DMS153 (cell line): ENCODE measurements around the gene FKBP2.

Experiments
- DNase-seq: peaks from one replicate; lab custom pipeline; 2025; lab: John Stamatoyannopoulos, UW

The FKBP2 gene

DNA sequence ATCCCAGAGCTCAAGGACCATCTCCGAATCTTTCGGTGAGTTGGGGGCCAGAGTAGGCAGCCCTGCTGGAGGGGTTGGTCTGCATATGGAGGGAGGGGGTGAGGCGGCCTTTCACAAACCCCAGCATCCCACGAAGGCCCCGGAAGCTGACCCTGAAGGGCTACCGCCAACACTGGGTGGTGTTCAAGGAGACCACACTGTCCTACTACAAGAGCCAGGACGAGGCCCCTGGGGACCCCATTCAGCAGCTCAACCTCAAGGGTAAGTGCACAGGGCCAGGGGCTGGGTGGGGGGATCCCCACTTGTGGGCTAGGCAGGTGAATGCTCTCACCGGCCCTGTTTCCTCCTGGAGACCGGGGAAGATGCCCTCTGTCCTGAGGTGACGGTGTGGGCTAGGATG, 21.1 kb upstream of the FKBP2 start:
- DNase-seq: no peak

DNA sequence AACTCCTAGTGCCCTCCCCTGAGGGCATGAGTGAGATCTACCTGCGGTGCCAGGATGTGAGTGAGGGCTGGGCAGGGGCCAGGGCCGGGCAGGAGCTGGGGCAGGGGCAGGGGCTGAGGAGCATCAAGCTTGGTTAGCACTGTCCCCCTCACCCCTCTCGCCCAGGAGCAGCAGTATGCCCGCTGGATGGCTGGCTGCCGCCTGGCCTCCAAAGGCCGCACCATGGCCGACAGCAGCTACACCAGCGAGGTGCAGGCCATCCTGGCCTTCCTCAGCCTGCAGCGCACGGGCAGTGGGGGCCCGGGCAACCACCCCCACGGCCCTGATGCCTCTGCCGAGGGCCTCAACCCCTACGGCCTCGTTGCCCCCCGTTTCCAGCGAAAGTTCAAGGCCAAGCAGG, 20.6 kb upstream of the FKBP2 start:
- no peak for DNase-seq

- no peak for DNase-seq
Measured at GRCh38 chr11:64220798-64221197, 20.1 kb upstream of the FKBP2 start.

DNA sequence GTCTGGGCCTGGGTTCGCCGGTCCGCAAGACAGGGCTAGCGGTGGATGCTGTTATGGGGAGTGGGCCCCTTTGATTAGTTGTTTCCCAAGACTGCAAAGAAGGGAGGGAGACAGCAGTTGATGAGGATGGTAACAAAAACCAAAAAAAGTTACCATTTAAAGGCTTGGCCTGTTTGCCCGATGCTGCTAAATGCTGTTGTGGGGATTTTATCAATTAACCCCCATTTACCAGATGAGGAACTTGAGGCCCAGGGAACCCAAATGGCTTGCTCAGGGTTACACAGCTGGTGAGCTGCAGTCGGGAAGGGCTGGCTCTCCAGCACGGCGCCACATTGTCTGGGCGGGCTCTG, 18.3 kb upstream of the FKBP2 start:
- DNase-seq: no peak

DNA sequence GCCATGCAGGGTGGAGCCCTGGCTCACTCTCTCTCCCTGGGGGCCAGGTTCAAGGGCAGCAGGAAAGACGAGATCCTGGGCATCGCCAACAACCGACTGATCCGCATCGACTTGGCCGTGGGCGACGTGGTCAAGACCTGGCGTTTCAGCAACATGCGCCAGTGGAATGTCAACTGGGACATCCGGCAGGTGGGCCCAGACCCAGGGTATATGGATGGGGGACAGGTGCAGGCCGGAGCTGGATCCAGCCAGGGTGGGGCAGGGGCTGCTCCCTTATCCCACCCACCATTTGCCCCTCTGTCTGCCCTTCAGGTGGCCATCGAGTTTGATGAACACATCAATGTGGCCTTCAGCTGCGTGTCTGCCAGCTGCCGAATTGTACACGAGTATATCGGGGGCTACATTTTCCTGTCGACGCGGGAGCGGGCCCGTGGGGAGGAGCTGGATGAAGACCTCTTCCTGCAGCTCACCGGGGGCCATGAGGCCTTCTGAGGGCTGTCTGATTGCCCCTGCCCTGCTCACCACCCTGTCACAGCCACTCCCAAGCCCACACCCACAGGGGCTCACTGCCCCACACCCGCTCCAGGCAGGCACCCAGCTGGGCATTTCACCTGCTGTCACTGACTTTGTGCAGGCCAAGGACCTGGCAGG, 17.8 kb upstream of the FKBP2 start:
- peak; percentile 73 for DNase-seq

DNA sequence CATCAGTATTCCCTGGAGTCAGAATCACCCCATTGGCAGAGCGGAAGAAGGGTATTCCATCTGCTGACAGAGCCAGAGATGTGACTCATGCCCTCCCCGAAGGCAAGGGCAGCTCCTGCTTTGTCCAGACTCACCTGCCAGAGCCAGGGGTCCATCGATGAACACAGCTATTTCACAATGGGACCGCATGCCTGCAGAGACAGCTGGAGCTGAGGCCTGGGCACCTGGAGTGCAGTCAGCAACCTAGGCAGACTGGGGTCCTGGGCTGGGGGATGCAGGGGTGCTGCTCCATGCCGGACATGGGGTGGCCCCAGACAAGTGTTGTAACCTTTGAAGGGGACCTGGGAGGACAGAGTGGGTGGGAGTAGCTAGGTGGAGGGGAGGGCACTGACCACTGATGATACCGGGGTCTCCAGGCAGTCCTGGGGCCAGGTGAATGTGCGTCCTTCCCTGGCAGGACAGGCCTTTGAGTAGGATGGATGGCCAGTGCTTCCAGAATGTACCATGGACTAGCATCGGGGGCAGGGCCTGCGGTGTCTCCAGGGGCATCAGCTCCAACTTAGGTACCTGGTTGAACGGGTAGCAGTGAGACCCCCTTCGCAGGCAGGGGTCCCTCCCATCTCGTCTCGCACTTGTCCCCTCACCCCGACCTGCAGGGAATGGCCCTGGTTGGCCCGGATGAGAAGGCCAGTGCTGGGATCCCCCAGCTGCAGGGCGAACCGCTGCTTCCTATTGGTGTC, 16.6 kb upstream of the FKBP2 start:
- no peak for DNase-seq

DNA sequence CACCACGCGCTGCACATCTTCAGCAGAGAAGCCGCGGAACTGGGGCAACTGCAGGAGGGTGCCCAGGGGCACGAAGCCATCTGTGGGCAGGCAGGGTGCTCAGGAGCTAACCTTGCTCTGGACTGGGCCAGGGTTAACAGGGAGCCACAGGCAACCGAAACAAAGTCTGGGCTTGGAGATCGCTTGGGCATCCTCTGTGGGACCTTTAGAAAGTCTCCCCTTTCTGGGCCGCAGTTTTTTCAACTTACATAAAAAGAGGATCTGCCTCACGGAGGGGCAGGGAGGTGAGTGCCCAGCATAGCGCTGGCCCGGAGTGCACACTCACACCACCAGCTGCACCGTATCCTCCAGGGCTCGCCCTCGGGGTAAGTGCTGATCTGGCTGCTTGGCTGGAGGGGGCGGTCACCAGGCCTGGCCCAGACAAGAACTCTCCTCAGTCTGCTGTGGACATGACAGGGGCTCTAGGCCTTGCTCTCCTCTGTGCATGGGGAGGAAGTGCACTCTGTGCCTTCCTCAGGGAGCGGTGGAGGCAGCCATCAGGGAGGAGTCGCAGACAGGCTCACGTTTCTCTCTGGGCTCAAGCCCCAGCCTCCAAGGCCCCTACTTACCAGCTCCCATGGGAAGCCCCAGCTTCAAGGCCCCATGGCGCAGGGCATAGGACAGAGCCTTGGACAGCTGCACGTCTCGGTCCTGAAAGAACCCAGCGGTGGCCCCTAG, 15.8 kb upstream of the FKBP2 start:
- no peak for DNase-seq

DNA sequence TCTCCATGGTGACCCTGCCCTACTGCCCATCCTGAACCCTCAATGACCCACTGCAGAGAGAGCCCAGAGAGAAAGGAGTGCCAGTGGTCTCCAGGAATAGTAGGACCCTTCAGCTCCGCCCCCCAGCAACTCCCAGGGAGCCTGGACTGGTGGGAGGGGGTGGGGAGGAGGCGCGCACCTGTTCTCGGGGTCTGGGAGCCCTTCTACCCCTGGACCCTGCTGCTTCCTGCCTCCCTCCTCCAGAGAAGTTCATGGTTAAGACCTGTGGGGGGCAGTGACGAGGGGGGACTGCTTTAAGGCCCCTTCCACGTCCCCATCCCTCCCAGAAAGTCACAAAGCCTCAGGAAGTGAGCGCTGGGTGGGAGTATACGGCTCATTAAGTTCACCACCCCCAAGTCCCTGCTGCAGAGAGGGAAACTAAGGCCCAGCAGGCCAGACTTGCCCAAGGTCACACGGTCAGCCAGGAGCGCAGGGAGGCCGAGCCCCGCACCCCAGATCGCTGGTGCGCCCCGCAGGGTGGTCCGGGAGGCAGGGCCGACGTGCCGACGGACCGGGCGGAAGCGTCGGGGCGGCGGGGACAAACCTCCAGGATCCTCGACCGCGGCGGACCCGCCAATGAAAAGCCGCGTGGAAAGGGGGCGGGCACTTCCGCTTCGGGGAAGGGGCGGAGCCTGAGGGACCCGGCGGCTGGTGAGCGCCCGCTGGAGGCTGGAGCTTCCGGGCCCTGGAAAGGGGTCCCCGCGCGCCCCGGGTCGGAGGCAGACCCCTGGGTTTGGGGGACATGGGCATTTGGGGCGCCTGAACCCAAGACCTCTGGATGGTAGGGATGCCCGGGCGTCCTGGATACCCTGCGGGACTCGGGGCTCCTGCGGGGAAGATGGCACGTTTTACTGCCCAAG, 15.0 kb upstream of the FKBP2 start, which contains the start of the genes NUDT22 and TRPT1:
TSS of gene NUDT22 (plus strand) at position 667 of the 899 bp plus-strand sequence. CDS start 379 bp downstream, outside the sequence.
TSS of gene TRPT1 (minus strand) at position 579 of the 899 bp plus-strand sequence. CDS start at position 253, 326 bp downstream.
- DNase-seq: peak; percentile 68

GRCh38 chr11:64226507-64227051, 14.3 kb upstream of the FKBP2 start:
- DNase-seq: peak; percentile 59

- no peak for DNase-seq
Measured at GRCh38 chr11:64227405-64227956, 13.4 kb upstream of the FKBP2 start.

DNA sequence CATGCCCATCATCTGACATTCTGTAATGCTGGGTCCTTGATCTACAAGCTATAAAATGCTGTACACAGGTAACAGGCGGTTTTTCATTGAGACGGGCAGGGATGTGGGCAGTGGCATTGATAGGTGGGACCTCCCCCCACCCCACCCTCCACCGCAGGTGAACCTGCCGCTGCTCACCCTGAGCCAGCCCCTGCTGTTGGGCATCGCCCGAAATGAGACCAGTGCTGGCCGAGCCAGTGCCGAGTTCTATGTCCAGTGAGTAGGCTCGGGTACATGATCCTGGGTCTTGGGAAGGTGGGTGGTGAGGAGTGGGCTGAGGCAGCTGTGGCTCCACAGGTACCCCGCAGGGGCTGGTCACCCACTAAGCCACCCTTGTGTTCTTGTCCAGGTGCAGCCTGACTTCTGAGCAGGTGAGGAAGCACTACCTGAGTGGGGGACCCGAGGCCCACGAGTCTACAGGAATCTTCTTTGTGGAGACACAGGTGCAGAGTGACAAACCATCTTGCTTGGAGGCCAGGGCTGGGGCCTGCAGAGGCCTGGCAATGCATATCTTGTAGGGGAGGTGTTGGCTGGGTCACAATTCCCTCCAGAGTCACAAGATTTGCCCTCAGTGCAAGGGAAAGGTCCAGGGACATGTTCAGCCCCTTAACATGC, 11.7 kb upstream of the FKBP2 start:
- DNase-seq: no peak

GRCh38 chr11:64229744-64230170, 11.1 kb upstream of the FKBP2 start:
- no peak for DNase-seq

DNA sequence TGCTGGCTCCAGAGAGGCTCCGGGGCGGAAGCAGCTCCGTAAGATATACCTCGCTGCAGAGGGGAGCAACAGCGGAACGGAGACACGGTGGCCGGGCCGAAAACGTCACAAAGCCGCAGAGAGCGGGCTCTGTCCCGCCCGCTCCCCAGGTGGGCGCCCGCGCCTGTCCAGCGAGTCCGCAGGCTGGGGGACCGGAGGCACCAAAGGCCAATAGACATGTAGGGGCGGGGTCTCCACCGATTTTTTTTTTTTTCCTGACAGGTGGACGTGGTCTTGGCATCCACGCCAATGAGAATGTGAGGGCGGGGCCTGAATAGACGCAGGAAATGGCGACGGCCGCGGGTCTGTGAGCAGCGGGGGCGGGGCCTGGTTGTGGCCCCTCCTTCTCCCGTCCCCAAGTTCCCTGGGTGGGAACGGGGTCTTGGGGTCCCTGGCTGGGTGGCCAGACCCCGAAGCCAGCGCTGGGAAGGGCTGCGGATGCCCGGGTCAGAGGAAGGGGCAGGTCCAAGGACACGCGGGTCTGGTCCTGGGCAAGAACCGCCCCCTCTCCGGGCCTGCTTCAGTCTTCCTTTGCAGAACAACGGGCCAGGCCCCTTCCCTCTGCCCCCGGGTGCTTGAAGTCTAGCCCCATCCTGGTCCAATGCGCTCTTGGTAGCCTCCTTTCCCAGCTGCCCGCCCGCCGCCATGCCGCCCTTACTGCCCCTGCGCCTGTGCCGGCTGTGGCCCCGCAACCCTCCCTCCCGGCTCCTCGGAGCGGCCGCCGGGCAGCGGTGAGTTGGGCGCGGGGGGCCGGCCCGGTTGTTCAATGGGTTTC, 10.5 kb upstream of the FKBP2 start, which contains the start of gene DNAJC4:
TSS of gene DNAJC4 (plus strand) at position 378 of the 814 bp plus-strand sequence. CDS start at position 685, 307 bp downstream.
- peak; percentile 93 for DNase-seq

DNA sequence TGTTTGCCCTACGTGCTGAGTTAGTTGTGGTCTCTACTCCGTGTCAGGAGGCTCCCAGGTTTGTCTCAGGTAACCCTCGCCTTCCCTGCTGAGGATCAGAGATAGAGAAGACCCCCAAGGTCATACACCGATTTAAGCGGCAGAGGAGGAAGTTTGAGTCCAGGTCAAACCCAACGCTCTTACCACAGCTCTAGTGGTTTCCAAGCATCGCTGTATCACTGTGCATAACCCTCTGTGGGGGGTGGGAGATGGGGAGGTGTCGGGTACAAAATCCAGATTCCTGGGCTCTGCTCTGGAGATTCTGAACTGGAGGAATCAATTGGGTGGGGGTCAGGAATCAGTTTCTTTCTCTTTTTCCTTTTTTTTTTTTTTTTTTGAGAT, 9.9 kb upstream of the FKBP2 start:
- DNase-seq: no peak

- DNase-seq: no peak
Measured at GRCh38 chr11:64231546-64231945, 9.3 kb upstream of the FKBP2 start.

GRCh38 chr11:64232182-64232966, 8.5 kb upstream of the FKBP2 start:
- DNase-seq: no peak

DNA sequence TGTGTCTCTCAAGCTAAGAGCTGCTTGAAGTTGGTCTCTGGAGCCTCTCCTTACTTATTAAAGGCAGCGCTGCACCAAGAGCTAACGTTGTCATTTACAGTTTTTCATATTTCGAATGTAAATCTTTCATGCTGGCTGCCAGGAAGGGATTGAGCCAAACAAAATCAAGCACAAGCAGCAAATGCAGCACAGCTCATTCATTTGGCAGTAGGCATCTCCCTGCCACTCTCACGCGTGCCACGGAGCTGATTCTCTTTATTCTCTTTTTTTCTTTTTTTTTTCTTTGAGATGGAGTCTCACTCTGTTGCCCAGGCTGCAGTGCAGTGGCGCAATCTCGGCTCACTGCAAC, 8.0 kb upstream of the FKBP2 start:
- no peak for DNase-seq

DNA sequence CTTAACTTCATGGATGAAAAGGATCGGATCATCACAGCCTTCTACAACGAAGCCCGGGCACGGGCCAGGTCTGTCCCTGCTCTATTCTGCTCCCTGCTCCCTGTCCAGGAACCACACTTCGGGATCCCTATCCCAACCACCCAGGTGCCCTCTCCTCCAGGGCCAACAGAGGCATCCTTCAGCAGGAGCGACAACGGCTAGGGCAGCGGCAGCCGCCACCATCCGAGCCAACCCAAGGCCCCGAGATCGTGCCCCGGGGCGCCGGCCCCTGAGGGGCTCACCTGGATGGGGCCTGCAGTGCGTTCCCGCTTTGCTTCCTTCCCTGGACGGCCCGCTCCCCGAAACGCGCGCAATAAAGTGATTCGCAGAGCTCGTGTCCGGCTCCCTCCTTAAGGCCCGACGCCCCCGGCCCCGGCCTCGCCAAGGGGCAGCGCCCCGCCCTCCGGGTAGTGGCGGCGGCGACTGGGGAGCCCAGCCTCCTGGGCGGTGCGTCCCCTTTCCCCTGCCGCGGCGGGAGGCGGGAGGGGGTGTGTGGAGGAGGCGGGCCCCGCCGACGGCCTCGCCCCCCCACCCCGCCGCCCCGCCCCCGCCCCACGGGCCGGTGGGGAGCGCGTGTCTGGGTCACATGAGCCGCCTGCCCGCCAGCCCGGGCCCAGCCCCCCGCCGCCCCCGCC, 6.8 kb upstream of the FKBP2 start, which contains the start of gene VEGFB:
TSS of gene VEGFB (plus strand) at position 672 of the 674 bp plus-strand sequence. CDS start 250 bp downstream, outside the sequence.
- DNase-seq: no peak
